HG03103 (cell line): ENCODE results near the gene PPIL4.

ENCODE experiments used
- ATAC-seq: cut with Tn5 transposase; IDR thresholded peaks from one replicate; pipeline ENCODE4 v1.9.1; 2021; ENCODE audit warnings: low read depth; ENCODE audit not compliant: unreplicated experiment

PPIL4 gene

DNA sequence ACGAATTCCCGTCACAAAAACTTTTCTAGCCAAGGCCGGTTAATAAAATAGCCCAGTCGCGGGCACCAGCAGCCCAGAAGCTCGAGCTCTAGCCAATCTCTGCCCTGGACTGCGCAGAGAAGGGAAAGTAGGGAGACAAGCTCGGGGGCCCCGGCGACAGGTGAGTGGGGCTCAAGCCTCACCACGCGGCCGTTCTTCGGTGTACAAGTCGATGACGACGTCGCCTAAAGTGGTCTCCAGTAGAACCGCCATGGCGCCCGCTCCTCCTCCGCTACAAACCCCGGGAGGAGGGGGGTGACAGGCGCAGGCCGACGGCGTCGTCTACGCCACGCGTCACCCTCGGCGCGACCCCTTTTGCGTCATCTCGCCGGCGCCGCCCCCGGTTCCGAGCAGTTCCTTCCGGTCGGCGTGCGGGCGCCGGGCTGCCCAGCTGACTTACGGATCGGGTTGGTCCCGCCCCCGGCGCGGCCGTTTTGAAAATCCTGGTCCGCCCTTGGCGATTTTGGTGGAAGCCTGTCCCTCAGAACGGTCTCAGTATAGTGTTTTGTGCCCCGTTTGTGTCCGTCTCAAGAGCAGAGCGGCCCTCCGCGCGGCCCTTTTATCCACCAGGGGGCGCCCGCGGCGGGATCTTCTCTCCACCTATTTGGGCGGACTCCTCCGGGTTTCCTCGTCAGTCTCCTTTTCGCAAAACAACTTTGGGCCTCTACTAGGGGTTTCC lies at the start of gene PPIL4:
PPIL4 (minus strand) TSS at position 290 of the 718 bp plus-strand sequence; CDS start at position 252, 38 bp downstream.
- ATAC-seq: peak; percentile 93

- no peak for ATAC-seq
These were observed 47.6 kb upstream of the PPIL4 start for GRCh38 chr6:149593408-149593807.

DNA sequence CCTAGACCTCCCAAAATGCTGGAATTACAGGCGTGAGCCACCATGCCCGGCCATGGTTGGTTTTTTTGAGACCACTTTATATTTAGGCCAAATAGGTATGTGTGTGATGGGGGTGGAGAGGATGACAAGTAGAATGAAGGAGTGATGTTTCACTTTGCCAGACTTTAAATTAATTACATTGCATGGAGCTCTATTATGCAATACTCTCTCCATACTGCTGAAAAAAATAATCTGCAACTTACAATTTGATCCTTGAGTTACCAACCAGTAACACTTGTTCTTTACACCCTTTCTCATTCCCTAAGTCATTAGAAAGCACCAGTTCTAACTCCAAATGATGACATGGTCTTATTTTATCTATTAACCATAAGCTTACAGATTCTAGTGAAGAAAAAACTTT lies 47.1 kb upstream of the PPIL4 start:
- ATAC-seq: no peak

DNA sequence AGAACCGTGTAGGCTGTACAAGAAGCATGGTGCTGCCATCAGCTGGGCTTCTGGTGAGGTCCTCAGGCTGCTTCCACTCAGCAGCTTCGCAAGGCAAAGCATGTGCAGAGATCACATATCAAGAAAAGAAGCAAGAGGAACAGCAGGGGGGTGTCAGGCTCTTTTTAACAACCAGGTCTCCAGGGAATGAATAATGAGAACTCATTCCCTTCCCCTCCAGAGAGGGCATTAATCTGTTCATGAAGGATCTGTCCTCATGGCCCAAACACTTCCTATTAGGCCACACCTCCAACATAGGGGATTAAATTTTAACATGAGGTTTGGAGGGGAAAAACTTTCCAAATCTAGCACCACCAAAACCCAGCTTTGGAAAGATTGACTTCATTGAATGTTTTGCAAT lies 40.3 kb upstream of the PPIL4 start:
- no peak for ATAC-seq

DNA sequence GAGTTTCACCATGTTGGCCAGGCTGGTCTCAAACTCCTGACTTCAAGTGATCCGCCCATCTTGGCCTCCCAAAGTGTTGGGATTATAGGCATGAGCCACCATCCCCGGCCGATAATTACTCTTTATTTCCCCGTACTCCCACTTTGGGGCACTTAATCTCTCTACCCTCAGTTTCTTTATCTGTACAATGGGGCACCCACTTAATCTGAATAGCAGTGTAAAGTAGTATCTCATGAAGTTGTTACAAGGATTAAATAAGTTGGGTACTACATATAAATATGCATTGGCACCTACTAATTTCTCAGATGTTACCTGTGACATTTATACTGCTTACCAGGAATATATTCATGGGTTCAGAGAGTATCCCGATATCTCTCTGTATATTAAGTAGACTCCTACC lies 35.5 kb upstream of the PPIL4 start:
- ATAC-seq: no peak

GRCh38 chr6:149580880-149581279 lies 35.0 kb upstream of the PPIL4 start:
- ATAC-seq: no peak

DNA sequence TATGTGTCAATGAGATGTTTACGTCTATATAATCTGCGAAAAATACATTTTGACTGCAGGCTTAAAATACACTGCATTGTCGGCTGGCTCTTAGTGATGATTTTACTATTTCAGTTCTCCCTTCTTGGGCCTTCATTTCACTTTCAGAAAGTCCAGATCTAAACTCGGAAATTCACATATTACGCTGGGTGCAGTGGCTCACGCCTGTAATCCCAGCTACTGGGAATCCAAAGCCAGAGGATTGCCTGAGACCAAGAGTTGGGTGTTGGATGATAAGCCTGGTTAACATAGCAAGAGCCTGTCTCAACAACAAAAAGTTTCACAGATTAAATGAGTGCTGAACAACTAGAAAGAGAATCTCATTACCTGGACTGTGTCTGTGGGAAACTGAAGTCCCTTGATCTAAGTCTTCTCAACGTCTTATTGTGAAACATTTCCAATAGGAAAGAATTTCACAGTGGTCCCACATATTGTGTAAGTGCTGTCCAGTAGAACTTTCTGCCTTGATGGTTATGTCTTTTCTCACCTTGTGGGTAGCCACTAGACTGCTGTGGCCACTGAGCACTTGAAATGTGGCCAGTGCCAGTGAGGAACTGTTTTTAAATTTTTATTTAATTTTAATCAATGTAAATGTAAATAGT lies 22.2 kb upstream of the PPIL4 start:
- no peak for ATAC-seq

DNA sequence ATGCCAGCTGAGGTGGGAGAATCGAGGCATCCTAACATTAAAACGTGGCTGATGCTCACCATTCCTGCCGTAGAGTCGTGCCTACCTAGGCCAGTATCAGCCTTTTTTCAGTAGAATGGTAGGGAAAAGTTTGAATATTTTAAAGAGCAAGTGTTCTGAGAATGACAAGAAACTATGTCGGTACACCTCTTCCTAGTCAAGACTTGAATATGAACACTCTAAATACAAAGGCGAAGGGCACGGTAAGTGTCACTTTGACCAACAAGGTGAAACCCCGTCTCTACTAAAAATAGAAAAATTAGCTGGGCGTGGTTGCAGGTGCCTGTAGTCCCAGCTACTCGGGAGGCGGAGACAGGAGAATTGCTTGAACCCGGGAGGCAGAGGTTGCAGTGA lies 21.3 kb upstream of the PPIL4 start:
- no peak for ATAC-seq

DNA sequence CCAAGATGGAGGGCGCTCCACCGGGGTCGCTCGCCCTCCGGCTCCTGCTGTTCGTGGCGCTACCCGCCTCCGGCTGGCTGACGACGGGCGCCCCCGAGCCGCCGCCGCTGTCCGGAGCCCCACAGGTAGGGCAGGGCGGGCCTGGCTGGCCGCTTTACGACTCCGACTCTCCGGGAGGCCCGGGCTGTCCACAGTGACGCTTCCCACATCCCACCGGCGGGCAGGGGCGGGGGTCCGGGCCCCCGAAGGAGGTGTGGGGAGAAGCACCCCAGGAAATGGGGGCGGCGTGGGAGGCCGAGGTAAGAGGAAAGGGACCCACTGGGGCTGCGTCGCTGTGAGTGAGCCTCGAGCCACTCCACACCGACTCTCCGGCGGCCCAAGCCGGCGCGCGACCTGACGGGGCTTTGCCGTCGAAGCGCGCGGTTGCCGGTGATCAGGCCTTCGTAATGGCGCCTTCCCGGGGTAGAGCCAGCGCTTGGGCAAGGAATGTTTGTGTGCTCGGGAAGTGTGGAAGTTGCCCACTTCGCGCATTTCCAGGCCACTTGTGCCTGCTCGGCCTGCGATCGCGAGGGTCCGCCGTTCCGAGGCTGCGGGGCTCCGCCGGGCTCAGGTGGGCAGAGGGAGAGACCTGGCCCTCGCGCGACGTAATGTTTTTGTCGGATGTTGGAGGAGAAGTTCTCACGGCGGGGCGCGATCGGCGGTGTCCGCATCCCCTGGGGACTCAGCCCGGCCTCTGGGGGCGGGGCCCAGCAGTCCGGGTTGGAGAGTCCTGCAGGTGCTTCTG lies 20.8 kb upstream of the PPIL4 start:
- ATAC-seq: peak; percentile 16

DNA sequence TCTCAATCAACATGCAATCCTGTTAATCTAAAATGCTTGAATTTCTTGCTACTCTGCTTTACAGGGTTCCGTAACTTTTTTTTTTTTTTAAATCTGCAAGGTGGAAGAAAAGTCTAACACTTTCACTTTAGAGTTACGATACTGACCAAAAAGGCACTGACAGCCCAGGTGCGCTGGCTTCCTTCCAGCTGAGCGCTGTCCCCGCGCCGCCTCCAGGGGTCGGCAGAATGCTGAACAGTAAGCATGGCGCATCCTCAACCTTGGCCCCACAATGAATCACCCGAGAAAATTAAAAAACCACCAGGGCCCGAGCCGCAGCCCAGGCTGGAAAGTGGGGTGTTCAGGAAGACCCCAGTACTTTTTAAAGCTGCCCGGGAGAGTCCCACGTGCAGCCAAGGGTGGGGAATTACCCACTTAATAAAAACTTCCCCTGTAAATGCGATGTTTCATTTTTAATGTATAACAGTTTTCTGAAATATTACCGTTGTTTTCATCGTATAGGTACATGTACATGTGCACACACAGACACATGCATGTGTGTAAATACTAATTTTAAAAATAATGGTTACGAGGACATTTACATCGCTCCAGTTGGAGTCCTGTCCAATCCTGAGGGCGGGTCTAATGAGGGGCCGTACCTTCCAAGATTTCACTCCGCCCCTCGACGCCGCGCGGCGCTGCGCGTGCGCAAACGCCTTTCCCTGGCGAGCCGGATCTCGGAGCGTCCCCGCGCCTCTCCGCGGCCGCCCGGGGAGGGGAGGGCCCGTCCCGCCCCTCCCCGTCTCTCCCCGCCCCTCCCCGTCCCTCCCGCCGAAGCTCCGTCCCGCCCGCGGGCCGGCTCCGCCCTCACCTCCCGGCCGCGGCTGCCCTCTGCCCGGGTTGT lies 19.9 kb upstream of the PPIL4 start, which contains the start of gene GINM1:
GINM1 (plus strand) TSS at position 849 of the 883 bp plus-strand sequence. CDS start 40 bp downstream, outside the sequence.
- peak; percentile 71 for ATAC-seq

DNA sequence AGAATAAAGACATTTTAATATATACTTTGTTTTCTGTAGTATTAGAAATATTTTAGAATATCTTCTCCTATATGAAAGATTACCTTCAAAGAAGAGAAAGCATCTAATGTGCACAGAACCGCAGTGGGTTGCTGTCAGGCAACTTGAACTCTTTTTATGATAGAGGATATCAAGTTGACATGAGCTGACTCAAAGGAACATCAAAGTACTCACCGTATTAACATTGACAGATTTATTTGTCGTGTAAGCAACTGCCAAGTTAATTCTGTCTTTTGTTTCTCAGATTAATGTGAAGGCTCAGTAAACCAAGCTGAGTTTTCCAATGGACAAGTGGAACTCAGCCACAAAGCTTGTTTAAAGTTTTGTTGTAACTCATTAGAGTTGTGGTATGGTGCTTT lies 18.1 kb upstream of the PPIL4 start:
- no peak for ATAC-seq

- ATAC-seq: no peak
These were observed 17.5 kb upstream of the PPIL4 start for GRCh38 chr6:149563203-149563927.

GRCh38 chr6:149560736-149561135 lies 14.9 kb upstream of the PPIL4 start:
- no peak for ATAC-seq

GRCh38 chr6:149559389-149559788 lies 13.5 kb upstream of the PPIL4 start:
- ATAC-seq: no peak

DNA sequence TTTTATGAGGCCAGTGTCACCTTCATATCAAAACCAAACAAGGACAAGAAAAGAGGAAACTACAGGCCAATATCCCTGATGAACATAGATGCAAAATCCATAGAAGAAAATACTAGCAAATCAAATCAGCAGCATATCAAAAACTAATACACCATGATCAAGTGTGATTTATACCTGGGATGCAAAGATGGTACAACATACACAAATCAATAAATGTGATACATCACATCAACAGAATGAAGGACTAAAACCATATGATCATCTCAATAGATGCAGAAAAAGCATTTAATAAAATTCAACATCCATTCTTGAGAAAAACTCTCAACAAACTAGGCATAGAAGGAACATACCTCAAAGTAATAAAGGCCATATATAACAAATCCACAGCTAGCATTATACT lies 12.2 kb upstream of the PPIL4 start:
- no peak for ATAC-seq

- ATAC-seq: no peak
These were observed 6.1 kb upstream of the PPIL4 start for GRCh38 chr6:149551920-149552319.

- ATAC-seq: no peak
These were observed 537 bp downstream of the PPIL4 start for GRCh38 chr6:149545258-149545753.

- no peak for ATAC-seq
These were observed 1.1 kb downstream of the PPIL4 start for GRCh38 chr6:149544646-149545257.

DNA sequence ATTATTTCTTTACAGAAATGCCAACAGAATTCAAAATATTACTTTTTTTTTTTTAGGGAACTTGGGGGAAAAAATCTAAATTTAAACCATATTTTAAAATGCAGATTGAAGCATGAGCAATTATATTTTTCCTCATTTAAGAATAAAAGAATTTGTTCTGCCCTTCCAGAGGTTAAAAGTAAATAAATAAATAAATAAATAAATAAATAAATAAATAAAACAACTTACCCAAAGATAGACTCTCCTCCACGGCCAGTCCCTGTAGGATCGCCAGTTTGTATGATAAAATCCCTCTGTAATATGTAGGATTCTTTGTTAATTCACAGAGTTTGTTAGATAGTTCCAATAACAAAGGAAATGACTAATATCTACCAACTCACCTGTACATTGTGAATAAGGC lies 4.7 kb downstream of the PPIL4 start:
- no peak for ATAC-seq
